Mesangial cell (primary cell): ENCODE measurements around the gene ECI1. TPM values are rescaled to one million over a fixed set of nuclear protein-coding genes. Genes with fewer than 3 reads are reported as not detected.

ENCODE experiments used
- total RNA-seq: library from RNA; depleted of rRNA; stranded (reverse); fragments of >200 nt; gene quantifications from 2 replicates; pipeline ENCODE4 v1.2.3, GENCODE V29; 2015

Gene ECI1, protein sequence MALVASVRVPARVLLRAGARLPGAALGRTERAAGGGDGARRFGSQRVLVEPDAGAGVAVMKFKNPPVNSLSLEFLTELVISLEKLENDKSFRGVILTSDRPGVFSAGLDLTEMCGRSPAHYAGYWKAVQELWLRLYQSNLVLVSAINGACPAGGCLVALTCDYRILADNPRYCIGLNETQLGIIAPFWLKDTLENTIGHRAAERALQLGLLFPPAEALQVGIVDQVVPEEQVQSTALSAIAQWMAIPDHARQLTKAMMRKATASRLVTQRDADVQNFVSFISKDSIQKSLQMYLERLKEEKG
- total RNA-seq = 53.1 and 107 TPM in 2 replicates

GRCh38 chr16:2251296-2252111 lies at the start of gene ECI1:
ECI1 (minus strand) TSS chr16:2251587; CDS start chr16:2251566, 21 bp downstream.

GRCh38 chr16:2267913-2268666 lies 16.7 kb upstream of the ECI1 start, which contains the start of gene RNPS1:
RNPS1 (minus strand) TSS chr16:2268126; CDS start chr16:2264643, 3,483 bp downstream.

DNA sequence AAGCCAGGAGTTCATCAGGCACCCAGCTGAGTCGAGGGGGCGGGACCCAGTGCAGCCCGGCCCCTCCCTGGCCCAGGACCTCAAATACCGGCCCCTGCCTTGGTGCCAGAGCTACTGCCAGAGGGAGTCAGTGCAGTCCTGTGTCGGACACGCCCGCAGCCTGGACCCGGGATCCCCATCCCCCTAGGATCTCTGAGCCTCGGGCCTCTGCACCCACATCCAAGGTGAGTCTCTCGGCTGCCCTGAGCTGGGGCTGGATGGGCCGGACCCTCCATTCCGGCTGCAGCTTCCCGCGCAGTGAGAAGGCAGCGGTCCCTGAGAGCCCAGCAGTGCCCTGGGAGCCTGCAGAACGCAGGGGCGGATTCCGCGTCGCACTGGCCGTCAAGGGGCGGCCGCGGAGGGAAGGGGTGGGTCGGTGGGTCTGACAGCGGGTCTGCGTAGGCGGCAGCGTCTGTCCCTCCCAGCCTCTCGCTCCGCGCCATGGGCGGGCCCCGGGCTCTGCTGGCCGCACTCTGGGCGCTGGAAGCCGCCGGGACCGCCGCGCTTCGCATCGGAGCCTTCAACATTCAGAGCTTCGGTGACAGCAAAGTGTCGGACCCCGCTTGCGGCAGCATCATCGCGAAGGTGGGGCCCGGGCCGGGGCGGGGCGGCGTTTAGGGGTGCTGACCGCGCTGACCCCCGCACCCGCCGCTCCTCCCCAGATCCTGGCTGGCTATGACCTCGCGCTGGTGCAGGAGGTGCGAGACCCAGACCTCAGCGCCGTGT lies 14.9 kb downstream of the ECI1 start, which contains the start of gene DNASE1L2:
Gene DNASE1L2 (plus strand): TSS at position 108 of the 765 bp plus-strand sequence. CDS start 373 bp downstream, at position 481.

DNA sequence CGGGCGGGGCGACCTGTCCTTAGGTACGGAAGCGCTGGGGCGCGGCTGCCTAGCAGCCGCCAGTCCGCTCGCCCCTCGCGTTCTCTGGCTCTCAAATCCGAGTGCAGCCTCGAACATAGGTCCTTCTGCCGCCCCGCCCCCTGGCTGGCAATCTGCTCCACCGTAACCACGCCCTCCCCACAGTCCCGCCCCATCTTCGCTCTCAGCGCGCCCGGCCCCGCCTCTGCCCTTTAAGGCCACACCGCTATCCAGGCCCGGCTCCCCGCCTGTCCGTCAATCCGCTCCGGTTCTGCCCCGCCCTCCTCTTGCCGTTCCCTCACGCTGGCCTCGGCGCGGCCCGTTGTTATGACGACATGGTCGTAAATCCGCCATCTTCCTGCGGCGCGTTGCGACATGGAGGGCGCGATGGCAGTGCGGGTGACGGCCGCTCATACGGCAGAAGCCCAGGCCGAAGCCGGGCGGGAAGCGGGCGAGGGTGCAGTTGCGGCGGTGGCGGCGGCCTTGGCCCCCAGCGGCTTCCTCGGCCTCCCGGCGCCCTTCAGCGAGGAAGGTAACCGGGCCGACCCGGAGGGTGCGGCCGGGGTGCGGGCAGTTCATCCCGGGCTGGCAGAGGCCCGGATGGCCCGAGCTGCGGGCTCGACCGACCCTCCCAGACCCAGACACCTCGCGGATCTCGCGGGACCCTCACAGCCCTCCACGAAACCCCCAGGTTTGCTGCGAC lies 28.0 kb downstream of the ECI1 start, which contains the start of gene E4F1:
Gene E4F1 (plus strand): TSS at position 371 of the 721 bp plus-strand sequence. CDS start 23 bp downstream, at position 394.

GRCh38 chr16:2214719-2214968 lies 36.7 kb downstream of the ECI1 start, which contains the start of gene PGP:
PGP (minus strand) TSS chr16:2214840; CDS start chr16:2214777, 63 bp downstream.

GRCh38 chr16:2210386-2211365 lies 40.7 kb downstream of the ECI1 start, which contains the start of gene BRICD5:
BRICD5 (minus strand) TSS chr16:2210863; CDS start chr16:2210833, 30 bp downstream.

DNA sequence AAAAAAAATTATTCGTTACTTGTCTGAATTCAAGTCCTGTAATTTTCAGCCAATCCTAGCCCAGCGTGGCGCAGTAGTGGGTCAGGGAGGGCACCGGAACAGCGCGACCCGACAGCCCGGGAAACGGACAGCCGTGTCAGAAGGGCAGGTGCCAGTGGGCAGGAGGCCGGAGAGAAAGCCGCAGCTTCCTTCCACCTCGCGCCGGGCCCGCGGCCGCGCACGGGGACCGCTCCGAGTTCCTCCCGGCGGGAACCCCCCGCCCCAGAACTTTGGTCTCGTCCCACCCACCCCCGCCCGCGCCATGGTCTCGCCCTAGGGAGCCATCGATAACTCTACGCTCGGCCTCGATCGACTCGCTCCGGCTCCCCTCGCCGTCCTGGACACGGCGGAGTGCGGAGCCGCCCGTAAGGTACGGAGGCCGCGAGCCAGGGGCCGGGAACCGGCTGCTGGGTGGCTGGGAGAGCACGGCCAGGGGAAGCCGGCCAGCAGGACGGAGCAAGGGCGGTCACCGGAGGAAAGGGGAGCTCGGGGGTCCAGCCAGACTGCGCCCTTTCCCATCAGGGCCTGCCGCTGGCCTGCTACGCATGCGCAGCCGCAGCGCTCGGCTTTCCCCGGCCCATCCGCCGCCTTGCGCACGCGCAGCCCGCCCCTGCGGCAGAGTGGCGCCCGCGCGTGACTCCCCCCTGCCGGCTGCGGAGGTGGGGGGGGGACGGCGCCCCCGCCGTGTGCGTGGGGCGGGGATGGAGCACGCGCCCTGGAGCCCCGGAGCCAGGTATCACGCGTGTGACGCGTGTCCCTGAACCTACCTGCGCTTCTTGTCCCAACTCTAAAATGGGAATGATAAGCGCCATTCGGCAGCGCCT lies 46.1 kb downstream of the ECI1 start, which contains the start of gene MLST8:
Gene MLST8 (plus strand): TSS at position 351 of the 863 bp plus-strand sequence. CDS start 632 bp downstream, outside the sequence.

DNA sequence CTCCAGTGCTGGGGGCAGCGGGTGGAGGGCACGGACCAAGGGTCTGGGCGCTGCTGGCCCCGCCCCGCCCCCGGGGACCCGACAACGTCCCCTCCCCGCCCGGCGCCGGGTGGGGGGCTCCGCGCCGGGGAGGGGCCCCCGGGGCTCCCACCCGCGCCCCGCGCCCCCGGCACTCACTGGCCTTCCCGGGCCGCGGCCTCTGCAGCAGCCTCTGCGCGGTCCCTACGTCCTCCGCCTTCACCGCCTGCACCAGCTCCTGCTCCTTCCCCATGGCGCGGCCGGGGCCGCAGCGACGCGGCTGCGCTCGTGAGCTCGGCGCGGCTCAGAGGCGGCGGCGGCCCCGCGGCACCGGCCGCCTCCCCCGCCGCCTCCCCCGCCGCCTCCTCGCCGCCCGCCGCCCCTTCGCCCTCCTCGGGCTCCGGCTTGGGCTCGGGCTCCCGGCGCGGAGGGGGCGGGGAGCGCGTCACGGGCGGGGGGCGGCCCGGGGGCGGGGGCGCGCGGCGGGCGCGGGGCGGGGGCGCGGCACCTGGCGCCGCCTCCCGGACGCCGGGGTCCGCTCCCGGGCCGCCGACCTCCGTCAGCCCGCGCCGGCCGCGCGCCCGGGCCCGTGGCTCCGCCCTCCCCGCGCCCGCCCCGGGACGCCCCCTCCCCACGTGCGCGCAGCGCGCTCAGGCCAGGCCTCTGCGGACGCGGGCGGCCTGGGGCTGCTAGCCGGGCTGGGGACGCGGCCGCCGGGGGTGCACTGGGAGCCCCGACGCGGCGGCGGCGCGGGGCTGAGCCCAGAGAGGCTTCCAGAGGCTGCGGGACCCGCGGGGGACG lies 55.0 kb downstream of the ECI1 start, which contains the start of gene CASKIN1:
Gene CASKIN1 (minus strand): TSS at position 444 of the 819 bp plus-strand sequence. CDS start 173 bp downstream, at position 271.

Other genes starting within 250 kb of the ECI1 start
- gene ZNF598, start 241.8 kb downstream of the ECI1 start, total RNA-seq = 42.7 and 46.6 TPM in 2 replicates
- gene NPW, start 231.8 kb downstream of the ECI1 start, total RNA-seq = 4.4 and 5.7 TPM in 2 replicates
- gene NHERF2, start 224.7 kb downstream of the ECI1 start, total RNA-seq = 60.3 and 91.9 TPM in 2 replicates
- gene NTHL1, start 203.8 kb downstream of the ECI1 start, total RNA-seq = 45.1 and 63.7 TPM in 2 replicates
- 53.8 and 113 TPM in 2 replicates for gene TSC2, start 203.6 kb downstream of the ECI1 start, total RNA-seq
- gene PKD1, start 115.7 kb downstream of the ECI1 start, total RNA-seq = 113 and 120 TPM in 2 replicates
- 0.65 and 5.7 TPM in 2 replicates for gene RAB26, start 103.0 kb downstream of the ECI1 start, total RNA-seq
- gene TRAF7, start 95.8 kb downstream of the ECI1 start, total RNA-seq = 84.1 and 96.6 TPM in 2 replicates
- gene CASKIN1, start 55.0 kb downstream of the ECI1 start, total RNA-seq = 0.16 and 0.38 TPM in 2 replicates
- gene MLST8, start 46.1 kb downstream of the ECI1 start, total RNA-seq = 129 and 184 TPM in 2 replicates
- 2.1 and 3.8 TPM in 2 replicates for gene BRICD5, start 40.7 kb downstream of the ECI1 start, total RNA-seq
- gene PGP, start 36.7 kb downstream of the ECI1 start, total RNA-seq = 13.7 and 41.7 TPM in 2 replicates
- gene E4F1, start 28.0 kb downstream of the ECI1 start, total RNA-seq = 28.2 and 34.0 TPM in 2 replicates
- 0.51 TPM in 1 of 2 replicates, not detected in the other for gene DNASE1L2, start 15.1 kb downstream of the ECI1 start, total RNA-seq
- gene RNPS1, start 16.5 kb upstream of the ECI1 start, total RNA-seq = 152 and 250 TPM in 2 replicates
- 7.8 and 33.0 TPM in 2 replicates for gene ABCA3, start 89.1 kb upstream of the ECI1 start, total RNA-seq
- 6.6 and 63.1 TPM in 2 replicates for gene CCNF, start 177.9 kb upstream of the ECI1 start, total RNA-seq
- 5.3 and 39.9 TPM in 2 replicates for gene TEDC2, start 208.5 kb upstream of the ECI1 start, total RNA-seq
- 0.16 and 3.4 TPM in 2 replicates for gene NTN3, start 219.7 kb upstream of the ECI1 start, total RNA-seq
- 9.8 and 10.5 TPM in 2 replicates for gene TBC1D24, start 223.5 kb upstream of the ECI1 start, total RNA-seq